ENCODE data around the gene TTC23L.

DNA sequence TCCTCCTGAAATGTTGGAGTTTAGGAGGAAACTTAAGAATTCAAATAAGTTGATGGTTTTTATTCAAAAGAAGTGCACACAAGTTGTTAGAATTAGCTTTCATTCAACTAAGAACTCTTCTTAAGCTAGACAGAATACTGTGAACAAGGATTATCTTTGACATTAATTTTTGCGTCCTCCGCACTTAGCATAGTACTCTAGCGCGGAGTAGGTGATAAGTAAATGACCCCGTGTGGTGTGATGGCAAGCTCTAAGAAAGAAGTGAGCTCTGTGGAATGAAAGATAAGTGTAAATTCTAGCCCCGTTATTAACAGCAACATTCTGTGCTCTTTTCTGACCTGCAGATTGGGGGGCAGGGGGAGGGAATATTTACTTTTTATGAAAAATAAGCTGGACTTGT, 77.6 kb downstream of the TTC23L start:
- TF ChIP-seq CTCF (IDR thresholded peaks at IDR 0.05) (no peak), EP300 (IDR thresholded peaks at IDR 0.05) (no peak), POLR2AphosphoS5 (IDR thresholded peaks at IDR 0.05) (no peak), POLR2A (IDR thresholded peaks at IDR 0.05) (no peak)

All from suprapubic skin (tissue), 4 donors.